Activated T-helper 1 cell treated with anti-CD3 and anti-CD28 coated beads, Interleukin-12 subunit alpha, Interleukin-12 subunit beta, Interleukin-2, Interleukin-4 antibody, amounts not matched to agents 30 ng/mL and 10 ng/mL and 1 ng/mL, durations not matched to agents 14 hours and 24 hours and 36 hours (primary cell): Measurements from ENCODE around the gene ACYP2. TPM values are rescaled to one million over a fixed set of nuclear protein-coding genes. Genes with fewer than 3 reads are reported as not detected.

Experiments
- DNase-seq: peaks from one replicate; pipeline ENCODE4 v3.0.0; 2021; ENCODE audit warnings: low spot score
- H3K27ac Mint-ChIP-seq: one replicate; pipeline ENCODE4 v1.8.0; 2021; ENCODE audit warnings: mild to moderate bottlenecking, mixed read lengths
- H3K27me3 Mint-ChIP-seq: one replicate; pipeline ENCODE4 v1.8.0; 2022; ENCODE audit warnings: mild to moderate bottlenecking, moderate library complexity, mixed read lengths; ENCODE audit not compliant: insufficient read depth
- H3K36me3 Mint-ChIP-seq: one replicate; pipeline ENCODE4 v1.8.0; 2021; ENCODE audit warnings: low read depth, mixed read lengths
- H3K4me1 Mint-ChIP-seq: one replicate; pipeline ENCODE4 v1.8.0; 2021; ENCODE audit warnings: low read depth, mixed read lengths
- H3K4me3 Mint-ChIP-seq: one replicate; pipeline ENCODE4 v1.8.0; 2021; ENCODE audit warnings: mild to moderate bottlenecking, moderate library complexity, mixed read lengths
- H3K9me3 Mint-ChIP-seq: one replicate; pipeline ENCODE4 v1.8.0; 2021; ENCODE audit warnings: mixed read lengths
- intact Hi-C: fragments of 100-400 bp; cut with micrococcal nuclease; formaldehyde crosslinking; loops from one replicate; pipeline ENCODE4 v1.15.1; 2024
- total RNA-seq: library from RNA; stranded (reverse); gene quantifications from 2 replicates; pipeline ENCODE4 v1.2.3, GENCODE V29; 2022

ACYP2 gene
- total RNA-seq, 1 donor from 2014 or later = 5.2 TPM

GRCh38 chr2:54133056-54133455 is 17.6 kb downstream of the ACYP2 start:
- Mint-ChIP-seq H3K4me1 (no peaks in the 10 kb centered on the region), H3K36me3 (no peaks in the 10 kb centered on the region), H3K9me3 (no peaks in the 10 kb centered on the region), H3K27ac (no peak overlapping the region), H3K4me3 (no peak overlapping the region), H3K27me3 (peaks cover 5% of the 10 kb centered on the region)
- no peak for DNase-seq
- intact Hi-C loops = no loop called here

DNA sequence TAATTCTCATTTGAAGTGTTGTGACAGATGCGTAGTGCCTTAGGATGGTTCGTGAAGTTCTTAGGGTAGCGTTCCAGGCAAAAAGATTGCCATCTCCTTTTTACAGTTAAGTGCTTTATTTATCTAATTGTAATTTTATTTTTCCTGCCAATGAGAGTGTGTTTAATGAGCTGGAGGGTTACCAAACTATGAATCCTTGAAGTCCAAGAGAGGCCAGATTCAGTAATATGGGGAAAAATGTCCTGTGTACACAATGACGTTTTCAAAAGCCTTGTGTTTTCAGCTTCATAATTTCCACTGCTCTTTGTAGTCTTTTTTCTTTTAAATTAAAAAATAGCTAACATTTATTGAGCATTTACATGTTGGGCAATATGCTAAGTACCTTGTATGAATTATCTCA is 23.8 kb downstream of the ACYP2 start:
- no peak overlapping the region for H3K27ac Mint-ChIP-seq
- no peaks in the 10 kb centered on the region for H3K36me3 Mint-ChIP-seq
- intact Hi-C loops = no loop called here
- no peak overlapping the region for H3K4me3 Mint-ChIP-seq
- H3K4me1 Mint-ChIP-seq = no peaks in the 10 kb centered on the region
- no peaks in the 10 kb centered on the region for H3K27me3 Mint-ChIP-seq
- no peaks in the 10 kb centered on the region for H3K9me3 Mint-ChIP-seq
- no peak for DNase-seq

DNA sequence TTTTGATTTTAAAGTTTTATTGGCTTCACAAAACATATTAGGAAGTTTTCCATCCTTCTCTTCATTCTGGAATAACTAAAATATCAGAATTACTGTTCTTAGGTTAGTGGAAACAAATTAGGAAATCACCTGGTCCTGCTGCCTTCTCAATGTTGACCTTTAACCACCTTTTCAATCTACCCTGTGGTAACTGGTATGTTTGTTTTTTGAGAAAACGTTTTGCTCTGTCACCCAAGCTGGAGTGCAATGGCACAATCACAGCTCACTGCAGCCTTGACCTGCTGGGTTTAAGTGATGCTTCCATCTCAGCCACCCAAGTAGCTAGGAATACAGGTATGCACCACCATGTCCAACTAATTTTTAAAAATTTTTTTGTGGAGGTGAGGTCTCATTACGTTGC is 28.4 kb downstream of the ACYP2 start:
- H3K9me3 Mint-ChIP-seq = no peaks in the 10 kb centered on the region
- intact Hi-C loops = no loop called here
- H3K36me3 Mint-ChIP-seq = no peaks in the 10 kb centered on the region
- H3K27ac Mint-ChIP-seq = no peak overlapping the region
- no peaks in the 10 kb centered on the region for H3K27me3 Mint-ChIP-seq
- H3K4me3 Mint-ChIP-seq = no peak overlapping the region
- no peaks in the 10 kb centered on the region for H3K4me1 Mint-ChIP-seq
- no peak for DNase-seq

DNA sequence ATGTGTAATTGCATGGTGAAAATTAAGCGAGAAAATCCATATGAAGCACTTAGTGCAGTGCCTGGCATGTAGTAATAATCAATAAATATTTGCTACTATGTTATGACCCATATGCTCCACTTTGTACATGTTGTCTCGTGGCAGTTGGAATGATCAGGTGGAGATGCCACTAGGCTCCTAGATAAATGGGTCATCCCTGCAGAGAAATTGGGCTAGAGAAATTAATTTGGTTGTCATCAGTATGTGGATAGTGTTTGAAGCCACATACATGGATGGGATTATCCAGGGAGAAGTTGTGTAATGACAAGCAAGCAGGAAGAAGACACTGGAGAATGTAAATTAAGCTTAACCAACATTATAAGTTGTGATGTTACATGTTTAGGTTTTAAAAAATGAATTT is 33.0 kb downstream of the ACYP2 start:
- intact Hi-C loops = no loop called here
- Mint-ChIP-seq H3K27me3 (no peaks in the 10 kb centered on the region), H3K4me3 (no peak overlapping the region), H3K9me3 (no peaks in the 10 kb centered on the region), H3K4me1 (no peaks in the 10 kb centered on the region), H3K36me3 (no peaks in the 10 kb centered on the region), H3K27ac (no peak overlapping the region)
- no peak for DNase-seq

DNA sequence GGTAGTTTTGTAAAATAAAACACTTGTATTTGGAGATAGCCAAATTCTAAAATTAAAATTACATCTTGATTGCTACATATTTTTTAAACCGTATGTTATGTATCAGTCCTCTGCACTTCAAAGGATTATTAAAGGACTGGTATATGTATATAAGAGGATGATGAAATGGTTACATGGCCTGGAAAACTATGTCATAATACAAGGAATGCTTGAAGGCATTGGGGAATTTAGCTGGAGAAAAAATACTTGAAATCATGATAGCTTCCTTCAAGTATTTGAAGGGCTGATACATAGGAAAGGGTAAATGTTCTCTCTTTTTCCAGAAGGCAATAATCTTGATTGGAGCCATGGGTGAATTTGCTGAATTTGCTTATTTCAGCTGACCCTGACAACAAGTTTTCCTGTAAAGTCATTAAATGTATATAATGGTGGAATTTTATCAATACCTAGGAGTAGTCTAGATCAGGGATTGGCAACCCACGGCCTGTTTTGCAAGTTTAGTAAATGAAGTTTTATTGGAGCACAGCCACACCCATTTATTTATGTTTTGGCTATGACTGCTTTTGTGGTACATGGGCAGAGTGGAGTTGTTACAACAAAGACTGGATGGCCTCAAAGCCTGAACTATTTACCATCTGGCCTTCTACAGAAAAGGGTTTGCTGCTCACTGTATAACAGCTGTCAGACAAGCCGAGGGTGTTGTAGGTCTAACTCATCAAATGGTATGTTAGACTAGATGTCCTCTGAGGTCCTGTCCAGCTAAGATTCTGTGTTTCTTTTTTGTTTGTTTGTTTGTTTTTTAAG is 34.4 kb downstream of the ACYP2 start:
- DNase-seq = no peak
- Mint-ChIP-seq H3K4me1 (no peaks in the 10 kb centered on the region), H3K27ac (no peak overlapping the region), H3K4me3 (no peak overlapping the region), H3K36me3 (no peaks in the 10 kb centered on the region), H3K27me3 (no peaks in the 10 kb centered on the region), H3K9me3 (no peaks in the 10 kb centered on the region)
- intact Hi-C loops = no loop called here

GRCh38 chr2:54158311-54158710 is 42.9 kb downstream of the ACYP2 start:
- intact Hi-C loops = no loop called here
- DNase-seq = no peak
- Mint-ChIP-seq H3K9me3 (peaks cover 3% of the 10 kb centered on the region), H3K27me3 (no peaks in the 10 kb centered on the region), H3K27ac (no peak overlapping the region), H3K4me1 (no peaks in the 10 kb centered on the region), H3K4me3 (no peak overlapping the region), H3K36me3 (no peaks in the 10 kb centered on the region)

DNA sequence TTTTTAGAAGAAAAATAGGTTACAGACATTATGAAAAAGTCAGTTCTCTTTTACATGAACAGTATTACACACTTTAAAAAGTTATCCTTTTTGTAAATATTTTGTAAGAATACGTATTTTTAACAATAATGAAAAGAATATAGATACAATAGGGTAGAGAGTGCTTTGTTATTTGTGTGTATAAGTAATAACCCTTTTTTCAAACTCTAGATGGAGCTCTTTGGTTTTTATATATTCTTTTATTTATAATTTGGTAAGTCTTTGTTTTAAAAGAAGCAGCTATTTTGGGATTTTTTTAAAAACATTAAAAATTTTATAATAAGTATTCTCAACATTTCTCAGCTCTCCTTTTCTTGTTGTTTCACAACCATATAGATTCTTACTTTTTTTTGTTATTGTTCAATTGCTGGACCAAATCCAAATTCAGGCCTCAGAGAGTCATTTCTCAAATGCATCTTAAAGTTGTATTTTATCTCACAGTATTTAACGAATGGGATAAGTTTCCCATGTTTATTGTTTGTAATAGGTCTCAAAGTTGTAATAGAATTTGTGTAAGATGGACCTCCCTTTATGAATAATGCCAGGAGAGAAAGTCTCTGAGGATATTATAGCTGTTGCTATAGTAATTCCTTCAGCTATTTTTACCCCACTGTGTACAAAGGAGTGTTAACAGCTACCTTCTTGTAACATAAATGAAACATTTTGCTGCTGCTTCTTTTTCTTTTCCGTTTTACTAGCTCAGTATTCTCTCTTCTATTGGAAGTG is 46.4 kb downstream of the ACYP2 start:
- intact Hi-C loops = no loop called here
- Mint-ChIP-seq H3K36me3 (no peaks in the 10 kb centered on the region), H3K27ac (no peak overlapping the region), H3K4me1 (no peaks in the 10 kb centered on the region), H3K27me3 (no peaks in the 10 kb centered on the region), H3K4me3 (no peak overlapping the region), H3K9me3 (no peaks in the 10 kb centered on the region)
- no peak for DNase-seq

DNA sequence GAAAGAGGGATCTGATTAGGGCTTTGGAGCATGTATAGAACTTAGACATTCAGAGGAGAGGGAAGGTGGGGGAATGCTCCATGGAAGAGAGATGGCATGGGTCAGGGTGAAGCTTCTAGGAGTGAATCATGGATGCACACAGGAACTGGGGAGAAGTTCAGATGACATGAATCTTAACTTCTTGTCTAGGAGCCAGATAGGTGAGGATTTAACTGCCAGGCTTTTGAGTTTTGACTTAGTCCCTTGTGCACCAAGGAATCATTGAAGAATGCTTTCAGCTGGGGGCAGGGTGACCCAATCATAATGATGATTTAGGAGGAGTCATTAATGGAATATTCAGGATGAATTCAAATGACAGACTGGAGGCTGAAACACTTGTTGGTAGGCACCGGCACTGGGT is 48.7 kb downstream of the ACYP2 start:
- no peak overlapping the region for H3K4me3 Mint-ChIP-seq
- intact Hi-C loops = no loop called here
- H3K36me3 Mint-ChIP-seq = peaks cover 2% of the 10 kb centered on the region
- H3K27ac Mint-ChIP-seq = no peak overlapping the region
- no peak for DNase-seq
- H3K27me3 Mint-ChIP-seq = no peaks in the 10 kb centered on the region
- no peaks in the 10 kb centered on the region for H3K9me3 Mint-ChIP-seq
- H3K4me1 Mint-ChIP-seq = no peaks in the 10 kb centered on the region

DNA sequence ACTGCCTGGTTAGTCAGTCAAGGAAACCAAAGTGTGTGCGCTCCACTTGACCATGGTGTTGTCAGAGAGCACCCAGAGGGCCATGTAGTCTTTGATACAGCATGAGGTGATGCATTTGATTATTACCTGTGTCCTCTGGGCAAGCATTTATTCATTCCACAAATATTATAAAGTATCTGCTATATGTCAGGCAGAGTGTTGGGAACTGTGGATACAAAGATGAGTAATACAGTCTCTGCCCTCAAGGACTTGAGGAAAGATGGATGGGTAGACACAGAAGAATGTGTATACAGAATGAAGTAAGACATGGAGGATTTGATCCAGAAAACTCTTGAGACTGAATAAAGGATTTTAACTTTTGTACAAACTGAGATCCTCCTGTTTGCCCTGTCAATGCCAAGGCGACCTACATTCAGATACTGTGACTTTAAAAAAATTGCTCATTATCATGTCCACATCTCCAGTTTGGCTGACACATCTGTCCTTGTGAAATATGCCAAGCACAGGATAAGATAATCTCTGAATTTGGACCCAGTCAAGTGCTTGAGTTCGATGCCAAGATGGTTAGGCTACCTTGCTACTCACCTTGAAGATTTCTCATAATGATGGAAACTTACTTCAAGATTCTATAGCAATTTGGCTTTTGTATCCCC is 50.8 kb downstream of the ACYP2 start:
- intact Hi-C loops = no loop called here
- Mint-ChIP-seq H3K4me3 (no peak overlapping the region), H3K36me3 (peaks cover 2% of the 10 kb centered on the region), H3K4me1 (no peaks in the 10 kb centered on the region), H3K27ac (no peak overlapping the region), H3K9me3 (no peaks in the 10 kb centered on the region), H3K27me3 (no peaks in the 10 kb centered on the region)
- no peak for DNase-seq

DNA sequence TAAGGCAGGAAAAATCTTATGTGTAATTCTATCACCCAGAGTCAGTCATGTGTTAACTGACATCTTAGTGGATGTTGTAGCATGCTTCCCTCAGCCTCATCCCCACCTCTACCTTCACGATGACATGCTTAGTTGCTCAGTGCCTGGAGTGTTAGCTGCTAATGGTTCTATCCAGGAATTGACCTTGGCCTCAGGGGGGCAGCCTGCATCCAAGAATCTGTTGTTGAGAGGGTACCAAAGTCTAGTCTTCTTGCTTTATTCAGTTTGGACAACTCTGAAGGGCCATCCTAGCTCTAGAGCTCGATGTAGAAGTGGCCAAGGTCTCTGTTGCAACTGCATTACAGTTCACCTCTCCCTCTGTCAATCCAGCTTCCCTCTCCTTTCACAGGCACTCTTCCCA is 61.2 kb downstream of the ACYP2 start:
- intact Hi-C loops = no loop called here
- Mint-ChIP-seq H3K36me3 (no peaks in the 10 kb centered on the region), H3K4me3 (no peak overlapping the region), H3K27me3 (no peaks in the 10 kb centered on the region), H3K9me3 (no peaks in the 10 kb centered on the region), H3K27ac (no peak overlapping the region), H3K4me1 (no peaks in the 10 kb centered on the region)
- no peak for DNase-seq

DNA sequence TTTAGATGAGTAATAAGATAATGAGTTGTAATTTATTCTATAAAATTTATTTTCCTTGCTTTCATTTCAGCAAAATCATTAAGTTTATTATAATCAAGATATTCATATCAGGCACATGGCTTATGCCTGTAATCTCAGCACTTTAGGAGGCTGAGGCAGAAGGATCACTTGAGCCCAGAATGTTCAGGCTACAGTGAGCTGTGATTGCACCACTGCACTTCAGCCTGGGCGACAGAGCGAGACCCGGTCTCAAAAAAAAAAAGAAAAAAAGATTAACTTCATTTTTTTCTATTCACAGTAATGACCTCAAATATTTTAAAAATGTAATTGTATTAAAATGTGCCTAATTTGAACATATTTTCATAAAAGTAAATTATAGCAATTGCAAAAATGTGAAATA is 67.9 kb downstream of the ACYP2 start:
- Mint-ChIP-seq H3K4me1 (no peaks in the 10 kb centered on the region), H3K4me3 (no peak overlapping the region), H3K36me3 (no peaks in the 10 kb centered on the region), H3K27me3 (no peaks in the 10 kb centered on the region), H3K9me3 (no peaks in the 10 kb centered on the region), H3K27ac (no peak overlapping the region)
- intact Hi-C loops = no loop called here
- no peak for DNase-seq

- no peak for DNase-seq
- no peaks in the 10 kb centered on the region for H3K27me3 Mint-ChIP-seq
- H3K4me3 Mint-ChIP-seq = no peak overlapping the region
- no peaks in the 10 kb centered on the region for H3K4me1 Mint-ChIP-seq
- no peak overlapping the region for H3K27ac Mint-ChIP-seq
- intact Hi-C loops = no loop called here
- H3K9me3 Mint-ChIP-seq = no peaks in the 10 kb centered on the region
- H3K36me3 Mint-ChIP-seq = no peaks in the 10 kb centered on the region
These were observed 68.6 kb downstream of the ACYP2 start for GRCh38 chr2:54183972-54184371.

- no peak overlapping the region for H3K27ac Mint-ChIP-seq
- no peak for DNase-seq
- H3K9me3 Mint-ChIP-seq = no peaks in the 10 kb centered on the region
- no peaks in the 10 kb centered on the region for H3K27me3 Mint-ChIP-seq
- no peaks in the 10 kb centered on the region for H3K4me1 Mint-ChIP-seq
- H3K36me3 Mint-ChIP-seq = no peaks in the 10 kb centered on the region
- H3K4me3 Mint-ChIP-seq = no peak overlapping the region
- intact Hi-C loops = no loop called here
These were observed 69.7 kb downstream of the ACYP2 start for GRCh38 chr2:54185105-54185504.
